NCI-H2227 treated with DMSO at 0.1 percent for 48 hours (cell line): Measurements from ENCODE around the gene TIMM44.
"Not testable (repeated sequence)": the region's sequence is repeated elsewhere in the genome, so short reads cannot be mapped to it uniquely, and the experiment has no call there.

Experiments
- DNase-seq: peaks from one replicate; lab custom pipeline; 2025; lab: John Stamatoyannopoulos, UW

Gene TIMM44

GRCh38 chr19:7900401-7900870 is 43.0 kb downstream of the TIMM44 start:
- DNase-seq: no peak

GRCh38 chr19:7899751-7900378 is 43.6 kb downstream of the TIMM44 start:
- no peak for DNase-seq

GRCh38 chr19:7898967-7899366 is 44.5 kb downstream of the TIMM44 start:
- DNase-seq: no peak

- no peak for DNase-seq
Measured at GRCh38 chr19:7897292-7897691, 46.2 kb downstream of the TIMM44 start.

GRCh38 chr19:7895565-7895964 is 47.9 kb downstream of the TIMM44 start:
- no peak for DNase-seq

- DNase-seq: no peak
Measured at GRCh38 chr19:7894612-7895309, 48.7 kb downstream of the TIMM44 start.

- DNase-seq: not testable (repeated sequence)
Measured at GRCh38 chr19:7893362-7894101, 49.9 kb downstream of the TIMM44 start.

- no peak for DNase-seq
Measured at GRCh38 chr19:7888826-7889217, 54.6 kb downstream of the TIMM44 start.

- DNase-seq: no peak
Measured at GRCh38 chr19:7888145-7888825, 55.2 kb downstream of the TIMM44 start, which contains the start of gene LRRC8E. TSS of gene LRRC8E (plus strand) at chr19:7888510. CDS start at chr19:7895604, 7,094 bp downstream.

- DNase-seq: no peak
Measured at GRCh38 chr19:7887408-7888144, 55.9 kb downstream of the TIMM44 start.

- no peak for DNase-seq
Measured at GRCh38 chr19:7885818-7886217, 57.6 kb downstream of the TIMM44 start.

GRCh38 chr19:7883796-7884570 is 59.5 kb downstream of the TIMM44 start:
- DNase-seq: no peak

GRCh38 chr19:7883105-7883504 is 60.4 kb downstream of the TIMM44 start:
- DNase-seq: no peak

- no peak for DNase-seq
Measured at GRCh38 chr19:7881910-7882309, 61.6 kb downstream of the TIMM44 start.

- no peak for DNase-seq
Measured at GRCh38 chr19:7879836-7880235, 63.6 kb downstream of the TIMM44 start.

- no peak for DNase-seq
Measured at GRCh38 chr19:7879111-7879807, 64.2 kb downstream of the TIMM44 start.

- no peak for DNase-seq
Measured at GRCh38 chr19:7877249-7877836, 66.1 kb downstream of the TIMM44 start.
